Suprapubic skin (tissue), 4 donors: Measurements from ENCODE around the gene HLA-F. TPM values are rescaled to one million over a fixed set of nuclear protein-coding genes. Genes with fewer than 3 reads are reported as not detected.
A peak's percentile ranks its signal among the peaks of the same experiment; 100 is the strongest.

Source experiments
- DNase-seq, 2 donors: peaks; one replicate each; pipeline ENCODE4 v3.0.0-alpha.2; 2019; ENCODE audit warnings: low spot score in 2 of 2
- H3K27ac ChIP-seq: fragments of 200-600 bp; sonication (generic); one replicate; pipeline ENCODE4 v1.5.1; 2019
- H3K27me3 ChIP-seq: fragments of 200-600 bp; sonication (generic); one replicate; pipeline ENCODE4 v1.5.1; 2019
- H3K36me3 ChIP-seq: fragments of 200-600 bp; sonication (generic); one replicate; pipeline ENCODE4 v1.5.1; 2019
- H3K4me1 ChIP-seq: fragments of 200-600 bp; sonication (generic); one replicate; pipeline ENCODE4 v1.5.1; 2019
- H3K4me3 ChIP-seq: fragments of 200-600 bp; sonication (generic); one replicate; pipeline ENCODE4 v1.5.1; 2019; ENCODE audit warnings: mild to moderate bottlenecking
- H3K9me3 ChIP-seq: fragments of 200-600 bp; sonication (generic); one replicate; pipeline ENCODE4 v1.5.1; 2019
- EP300 ChIP-seq: sonication (generic); formaldehyde crosslinking; IDR thresholded peaks from one replicate; pipeline ENCODE4 v1.6.1; 2017; ENCODE audit warnings: antibody characterized with exemption
- POLR2A ChIP-seq, 2 donors: fragments of 450-650 bp; IDR thresholded peaks; one replicate each; pipeline ENCODE4 v1.6.1; 2017; ENCODE audit warnings: antibody characterized with exemption in 2 of 2, mild to moderate bottlenecking in 2 of 2, moderate library complexity in 2 of 2
- POLR2AphosphoS5 ChIP-seq, 3 donors: sonication (generic); formaldehyde crosslinking; IDR thresholded peaks; one replicate each; pipeline ENCODE4 v1.6.1; 2017; ENCODE audit warnings: antibody characterized with exemption in 3 of 3
- WGBS: methylation state at CpG from one replicate; pipeline ENCODE4 v1.1.5; 2018; 5-methylcytosine and 5-hydroxymethylcytosine counted together
- total RNA-seq, 4 donors: library from RNA; depleted of rRNA; stranded (reverse); fragments of >200 nt; gene quantifications; one replicate each; pipeline ENCODE4 v1.1.0, GENCODE V29; 2016
- TF ChIP-seq, protein P1 (sequence below), 2 donors: fragments of 200-600 bp in 1 of 2; fragments of 450-650 bp in 1 of 2; sonication (generic) in 1 of 2; IDR thresholded peaks; one replicate each; pipeline ENCODE4 v1.5.1; 2016 to 2019; ENCODE audit warnings: antibody characterized with exemption in 2 of 2, mild to moderate bottlenecking in 1 of 2, moderate library complexity in 1 of 2

The HLA-F gene
- total RNA-seq, 4 donors from 2014 or later, result 25.6 to 162 (median 62.2) TPM

DNA sequence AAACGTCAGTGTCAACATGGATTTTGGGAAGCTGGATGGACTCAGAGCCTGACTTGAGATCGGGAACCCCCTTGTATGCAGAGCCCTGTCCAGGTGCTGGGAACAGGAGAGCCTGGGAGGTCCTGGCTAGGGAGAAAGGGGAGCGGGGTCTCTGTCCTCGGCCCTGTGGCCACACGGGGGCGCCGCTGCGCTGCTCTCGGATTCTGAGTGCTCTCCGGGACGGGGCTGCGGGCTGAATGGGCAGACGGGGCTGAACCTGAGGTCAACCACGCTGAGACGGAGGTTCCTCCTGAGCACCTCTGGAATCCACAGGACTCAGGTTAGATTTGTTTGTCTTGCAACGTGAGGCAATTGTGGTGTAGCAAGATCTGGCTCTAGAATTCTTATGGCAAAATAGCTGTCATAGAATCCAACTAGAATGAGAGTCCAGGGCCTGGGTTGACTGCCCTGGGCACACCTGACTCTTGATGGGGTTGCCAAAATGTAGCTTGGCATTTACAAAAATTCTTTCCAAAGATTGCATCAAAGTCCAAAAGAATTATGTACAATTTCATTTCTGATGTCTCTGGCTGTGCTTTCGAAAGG lies 20.6 kb upstream of the HLA-F start:
- Histone ChIP-seq H3K9me3 (no peaks in the 10 kb centered on the region), H3K27ac (no peak overlapping the region), H3K36me3 (no peaks in the 10 kb centered on the region), H3K4me1 (no peaks in the 10 kb centered on the region), H3K4me3 (no peak overlapping the region), H3K27me3 (peaks cover 14% of the 10 kb centered on the region)
- DNase-seq, result no peak
- TF ChIP-seq, protein P1, sequence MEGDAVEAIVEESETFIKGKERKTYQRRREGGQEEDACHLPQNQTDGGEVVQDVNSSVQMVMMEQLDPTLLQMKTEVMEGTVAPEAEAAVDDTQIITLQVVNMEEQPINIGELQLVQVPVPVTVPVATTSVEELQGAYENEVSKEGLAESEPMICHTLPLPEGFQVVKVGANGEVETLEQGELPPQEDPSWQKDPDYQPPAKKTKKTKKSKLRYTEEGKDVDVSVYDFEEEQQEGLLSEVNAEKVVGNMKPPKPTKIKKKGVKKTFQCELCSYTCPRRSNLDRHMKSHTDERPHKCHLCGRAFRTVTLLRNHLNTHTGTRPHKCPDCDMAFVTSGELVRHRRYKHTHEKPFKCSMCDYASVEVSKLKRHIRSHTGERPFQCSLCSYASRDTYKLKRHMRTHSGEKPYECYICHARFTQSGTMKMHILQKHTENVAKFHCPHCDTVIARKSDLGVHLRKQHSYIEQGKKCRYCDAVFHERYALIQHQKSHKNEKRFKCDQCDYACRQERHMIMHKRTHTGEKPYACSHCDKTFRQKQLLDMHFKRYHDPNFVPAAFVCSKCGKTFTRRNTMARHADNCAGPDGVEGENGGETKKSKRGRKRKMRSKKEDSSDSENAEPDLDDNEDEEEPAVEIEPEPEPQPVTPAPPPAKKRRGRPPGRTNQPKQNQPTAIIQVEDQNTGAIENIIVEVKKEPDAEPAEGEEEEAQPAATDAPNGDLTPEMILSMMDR (IDR thresholded peaks at IDR 0.05), result peak in 1 of 2 donors; percentile 68
- TF ChIP-seq POLR2AphosphoS5 (IDR thresholded peaks at IDR 0.05), result no peak
- WGBS, result 43% methylated on average over 3 of the region's 17 CpGs

DNA sequence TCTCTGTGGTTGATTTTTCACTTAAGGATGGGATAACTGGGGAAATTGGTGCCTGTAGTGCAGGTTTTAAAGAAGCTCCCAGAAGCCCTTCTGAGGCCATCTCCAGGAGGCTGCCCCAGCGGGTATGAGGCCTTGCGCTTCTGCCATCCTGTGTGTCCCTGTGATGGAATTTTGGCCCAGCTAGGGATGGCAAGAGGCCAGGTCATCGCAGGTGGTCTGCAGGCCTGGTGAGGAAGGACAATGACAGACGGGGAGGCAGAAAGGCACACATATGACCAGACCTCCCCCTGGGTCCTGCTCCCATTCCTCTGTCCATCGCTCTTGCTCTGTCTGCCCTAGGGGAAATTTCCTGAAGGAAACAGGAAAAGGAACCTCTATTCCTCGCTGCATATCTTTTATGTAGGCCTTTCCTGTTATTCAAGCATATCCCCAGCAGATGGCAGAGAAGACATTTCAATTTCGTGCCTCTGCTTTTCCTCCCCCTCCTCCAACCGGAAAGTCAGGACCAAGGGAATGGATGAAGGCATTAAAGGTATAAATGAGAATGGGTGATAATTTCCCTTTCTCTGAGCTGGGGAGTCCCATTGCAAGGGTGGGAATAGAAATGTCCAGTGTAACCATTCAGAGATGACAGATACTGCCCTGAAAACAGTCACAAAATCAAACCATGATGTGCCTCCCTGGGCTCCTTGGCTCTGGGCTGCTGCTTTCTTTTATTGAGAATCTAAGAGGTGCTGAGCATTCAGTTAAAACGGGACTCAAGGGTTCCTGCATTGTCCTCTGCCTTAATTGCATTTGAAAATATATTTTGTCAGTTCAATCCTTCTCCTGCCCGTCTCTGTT lies 17.6 kb upstream of the HLA-F start:
- no peak for TF ChIP-seq POLR2A (IDR thresholded peaks at IDR 0.05)
- TF ChIP-seq, protein P1 (IDR thresholded peaks at IDR 0.05), result peak; percentile 22 to 47
- no peak for DNase-seq
- Histone ChIP-seq H3K27me3 (peaks cover 19% of the 10 kb centered on the region), H3K27ac (no peak overlapping the region), H3K36me3 (no peaks in the 10 kb centered on the region), H3K4me1 (no peaks in the 10 kb centered on the region), H3K4me3 (no peak overlapping the region), H3K9me3 (no peaks in the 10 kb centered on the region)
- WGBS, result 29% methylated on average over 10 of the region's 10 CpGs

DNA sequence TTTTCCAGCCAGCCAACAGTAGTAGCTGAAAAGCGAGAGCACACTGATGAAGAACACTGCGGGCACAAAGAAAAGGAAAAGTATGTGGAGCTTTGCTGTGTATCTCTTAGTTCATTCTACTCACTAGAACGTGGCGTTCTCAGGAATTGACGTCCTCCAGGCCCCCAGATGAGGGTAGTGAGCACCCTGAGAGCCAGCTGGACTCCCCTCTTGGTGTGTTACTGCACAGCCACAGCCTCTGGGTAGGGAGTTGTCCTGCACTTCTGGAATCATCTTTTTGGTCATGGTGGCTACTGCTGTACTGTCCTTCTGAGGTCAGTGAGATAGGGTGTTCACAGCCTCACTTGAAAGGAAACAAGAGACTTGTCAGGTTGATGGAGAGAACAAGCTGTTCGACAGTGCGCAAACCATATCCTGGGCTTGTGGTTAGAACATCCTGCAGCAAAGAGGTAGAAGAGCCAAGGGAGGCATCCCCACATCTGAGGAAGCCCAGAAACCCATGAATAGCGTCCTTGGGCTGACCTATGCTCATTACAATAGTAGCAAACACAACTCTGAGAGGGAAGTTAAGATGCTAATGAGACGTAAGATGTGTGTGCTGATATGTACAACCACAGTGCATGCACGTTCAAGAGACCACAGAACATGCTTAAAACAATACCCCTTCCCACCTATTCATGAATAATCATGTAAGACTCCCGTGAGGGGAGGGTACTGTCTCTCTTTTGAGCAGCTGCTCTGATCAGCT lies 14.6 kb upstream of the HLA-F start:
- H3K4me3 ChIP-seq, result no peak overlapping the region
- TF ChIP-seq, protein P1 (IDR thresholded peaks at IDR 0.05), result no peak
- TF ChIP-seq POLR2AphosphoS5 (IDR thresholded peaks at IDR 0.05) (no peak), EP300 (no peak), POLR2A (IDR thresholded peaks at IDR 0.05) (no peak)
- no peaks in the 10 kb centered on the region for H3K9me3 ChIP-seq
- no peaks in the 10 kb centered on the region for H3K4me1 ChIP-seq
- peaks cover 11% of the 10 kb centered on the region for H3K27me3 ChIP-seq
- WGBS, result 68% methylated on average over 11 of the region's 11 CpGs
- DNase-seq, result no peak
- H3K27ac ChIP-seq, result no peak overlapping the region
- H3K36me3 ChIP-seq, result no peaks in the 10 kb centered on the region

DNA sequence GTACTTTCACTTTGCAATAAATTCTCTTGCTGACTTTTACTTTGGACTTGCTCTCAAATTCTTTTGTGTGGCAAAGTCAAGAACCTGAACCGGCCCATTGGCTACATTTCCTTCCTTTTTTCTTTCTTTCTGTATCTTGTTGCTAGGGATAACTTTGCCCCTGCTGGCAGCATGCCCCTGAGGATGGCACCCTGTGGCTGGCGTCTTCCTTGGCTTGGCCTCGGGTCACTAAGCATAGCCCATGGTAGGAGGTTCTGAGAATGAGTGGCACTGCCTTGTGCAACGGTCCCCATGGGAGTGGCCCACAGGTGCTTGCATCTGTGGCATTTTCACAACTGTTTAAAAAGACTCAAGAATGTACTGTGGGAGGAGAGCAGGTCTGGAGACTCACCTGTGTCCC lies 14.0 kb upstream of the HLA-F start:
- Histone ChIP-seq H3K27me3 (peaks cover 11% of the 10 kb centered on the region), H3K27ac (no peak overlapping the region), H3K4me3 (no peak overlapping the region), H3K36me3 (no peaks in the 10 kb centered on the region), H3K9me3 (no peaks in the 10 kb centered on the region), H3K4me1 (no peaks in the 10 kb centered on the region)
- TF ChIP-seq POLR2A (IDR thresholded peaks at IDR 0.05) (no peak), EP300 (no peak)
- TF ChIP-seq, protein P1 (IDR thresholded peaks at IDR 0.05), result no peak
- no peak for DNase-seq
- WGBS, result 47% methylated on average over 4 of the region's 4 CpGs
